ENCODE measurements around the gene NEUROD2. TPM values are rescaled to one million over a fixed set of nuclear protein-coding genes. Genes with fewer than 3 reads are reported as not detected.

Gene NEUROD2
- total and polyA plus RNA-seq, 10 of the 15 experiments (the other 5 are each of a cell fraction or from before 2014, with no cell fraction given): not detected

DNA sequence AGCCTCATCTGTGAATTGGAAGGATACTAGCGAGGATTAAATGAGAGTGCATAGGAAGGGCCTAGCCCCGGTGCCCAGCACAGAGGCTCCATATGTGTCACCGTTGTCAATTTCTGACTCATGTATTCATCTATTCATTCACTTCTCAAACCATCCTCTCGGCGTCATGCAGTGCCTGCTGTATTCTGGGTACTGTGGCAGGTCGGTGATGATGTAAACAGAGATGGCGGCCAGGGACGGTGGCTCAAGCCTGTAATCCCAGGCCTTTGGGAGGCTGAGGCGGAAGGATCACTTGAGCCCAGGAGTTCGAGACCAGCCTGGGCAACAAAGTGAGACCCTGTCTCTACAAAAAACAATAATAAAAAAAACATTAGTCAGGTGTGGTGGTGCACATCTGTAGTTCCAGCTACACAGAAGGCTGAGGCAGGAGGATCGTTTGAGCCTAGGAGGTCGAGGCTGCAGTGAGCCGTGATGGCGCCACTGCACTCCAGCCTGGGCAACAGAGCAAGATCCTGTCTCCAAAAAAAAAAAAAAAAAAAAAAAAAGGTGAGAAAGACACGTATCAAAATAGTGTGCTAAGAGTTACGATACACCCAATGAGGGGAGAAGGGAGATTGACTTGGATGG lies 14.8 kb upstream of the NEUROD2 start:
- TF ChIP-seq HDAC6 (IDR thresholded peaks at IDR 0.05; ENCODE audit: unreplicated experiment) (no peak), JUNB (IDR thresholded peaks at IDR 0.05) (peak; percentile 66), BACH1 (IDR thresholded peaks at IDR 0.05; ENCODE audit: borderline replicate concordance) (no peak), CREM (IDR thresholded peaks at IDR 0.05; ENCODE audit: low read depth) (peak; percentile 61; the same call in 1 of the 2 replicates), CREB1 (IDR thresholded peaks at IDR 0.05; ENCODE audit: low read depth) (0 out of 2 replicates have a peak, but pooled peaks have one; percentile 48), BCL11A (IDR thresholded peaks at IDR 0.05; ENCODE audit: low read depth, low read length) (no peak), NR2C1 (IDR thresholded peaks at IDR 0.05) (no peak), YY1 (IDR thresholded peaks at IDR 0.05; ENCODE audit: low read depth, low read length) (peak; percentile 76)
- Histone ChIP-seq H3K27ac (ENCODE audit: control insufficient read depth, insufficient read depth) (no peak overlapping the region), H3K79me2 (ENCODE audit: control insufficient read depth, insufficient read depth, low read length) (no peaks in the 10 kb centered on the region), H3K9ac (ENCODE audit: control insufficient read depth, insufficient read depth, low read length) (peak overlapping the region; percentile 14; the same call in 1 of the 2 replicates), H4K20me1 (ENCODE audit: control insufficient read depth, insufficient read depth) (no peaks in the 10 kb centered on the region), H3K9me3 (replicated peaks; ENCODE audit: control insufficient read depth, insufficient read depth, low read length) (no peaks in the 10 kb centered on the region), H3K27me3 (replicated peaks in 1 of 2; ENCODE audit: control insufficient read depth in 2 of 2, insufficient read depth in 2 of 2, low read length in 1 of 2) (peaks cover 4 to 7% of the 10 kb centered on the region in 2 experiments), H2AFZ (ENCODE audit: control insufficient read depth, low read depth, low read length) (peak overlapping the region; percentile 93), H3K4me1 (ENCODE audit: control insufficient read depth, insufficient read depth, low read length) (peaks cover 5% of the 10 kb centered on the region), H3K36me3 (ENCODE audit: control insufficient read depth in 2 of 2, insufficient read depth in 2 of 2, low read length in 1 of 2) (no peaks in the 10 kb centered on the region), H3K4me2 (ENCODE audit: control insufficient read depth, insufficient read depth) (peak overlapping the region; percentile 98), H3K4me3 (peak overlapping the region; percentile 46; the same call in 1 of the 2 replicates)
- ChIA-PET CTCF (interaction anchor here (0.6 to 8.9 kb wide), 41 partner anchors 8 to 501 kb away, joined by 3 to 225 read pairs (median 6); partner anchors contain the start of genes IKZF3, MIEN1, PNMT and PSMD3), RAD21 (ENCODE audit: unreplicated experiment) (interaction anchor here (0.6 to 5.6 kb wide), 18 partner anchors 11 to 464 kb away, joined by 3 to 54 read pairs (median 7); partner anchors contain the start of genes MIEN1 and PSMD3), POLR2A (no interaction called here), SMC1A (ENCODE audit: uncharacterized antibody, unreplicated experiment) (interaction anchor here (1.0 to 5.4 kb wide), 15 partner anchors 9 to 358 kb away, joined by 3 to 36 read pairs (median 6); partner anchors contain the start of genes MIEN1, PSMD3 and STARD3)
- intact Hi-C loops (cut with micrococcal nuclease; ENCODE audit: unreplicated experiment): loop anchor here (1.0 to 5.0 kb wide), 6 partner anchors 74 to 405 kb away; partner anchors contain the start of genes IKZF3, MIEN1 and PSMD3
- WGBS (ENCODE audit: insufficient coverage, insufficient replicate concordance, low lambda C conversion rate, missing lambda C conversion rate): 19% methylated on average over 15 of the region's 16 CpGs
- peak; percentile 52 for FAIRE-seq
- in situ Hi-C loops (cut with MboI): loop anchor here (5.0 kb wide), 2 partner anchors 130 to 360 kb away; partner anchors contain the start of gene PSMD3
- no TSS peak for BruUV-seq (replicated peaks)
- no peak for DNase-seq (ENCODE audit: low read depth, low spot score)
- peak; percentile 75 for ATAC-seq

All from GM12878 (cell line).